ENCODE results near the gene SLITRK3. TPM values are rescaled to one million over a fixed set of nuclear protein-coding genes. Genes with fewer than 3 reads are reported as not detected.

The SLITRK3 gene
- total RNA-seq, 1 experiment from 2014 or later = not detected

DNA sequence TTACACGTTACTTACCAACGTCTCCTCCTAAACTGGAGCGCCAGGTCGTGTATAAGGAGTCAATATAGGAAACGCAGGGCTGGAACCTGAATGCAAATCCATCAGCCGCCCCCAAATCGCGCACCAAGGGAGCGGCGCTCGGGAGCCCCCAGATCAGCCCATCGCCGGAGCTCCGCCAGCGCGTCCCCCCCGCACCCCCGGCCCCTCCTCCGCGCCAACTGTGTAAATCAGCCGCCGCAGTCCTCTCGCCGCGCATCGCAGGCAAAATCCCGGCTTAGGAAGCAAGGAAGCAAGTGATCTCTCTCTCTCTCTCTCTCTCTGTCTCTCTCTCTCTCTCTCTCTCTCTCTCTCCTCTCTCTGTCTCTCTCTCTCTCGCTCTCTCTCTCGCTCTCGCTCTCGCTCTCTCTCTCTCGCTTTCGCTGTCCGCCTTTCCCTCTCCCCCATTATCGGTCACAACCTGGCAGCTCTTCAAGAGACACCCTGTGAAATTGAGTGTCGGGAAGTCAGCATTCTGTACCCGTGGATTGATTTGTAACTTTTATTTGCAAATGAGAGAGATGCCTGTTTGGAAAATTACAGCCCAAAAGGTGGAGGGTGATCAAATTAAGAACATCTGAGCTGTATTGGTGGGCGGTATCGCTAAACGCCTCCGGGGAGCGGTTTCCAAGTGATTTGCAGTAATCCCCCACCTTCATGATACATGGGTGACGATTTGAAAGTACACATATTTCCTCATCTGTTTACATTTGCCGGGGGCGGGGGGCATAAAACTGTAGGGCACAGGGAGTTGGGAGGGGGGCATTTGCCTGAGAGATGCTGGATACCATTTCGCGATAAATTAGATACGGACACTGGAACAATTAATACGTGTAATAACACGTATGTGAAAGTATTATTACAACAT lies 645 bp upstream of the SLITRK3 start:
- H3K27ac ChIP-seq = no peak overlapping the region
- no peak for DNase-seq (ENCODE audit: low read depth in 1 of 2, low spot score in 2 of 2)
- no peaks in the 10 kb centered on the region for H3K9me3 ChIP-seq (replicated peaks)
- no peaks in the 10 kb centered on the region for H3K36me3 ChIP-seq
- no peaks in the 10 kb centered on the region for H3K27me3 ChIP-seq (replicated peaks)
- H3K4me3 ChIP-seq = no peak overlapping the region
- no peaks in the 10 kb centered on the region for H3K4me1 ChIP-seq (replicated peaks)

DNA sequence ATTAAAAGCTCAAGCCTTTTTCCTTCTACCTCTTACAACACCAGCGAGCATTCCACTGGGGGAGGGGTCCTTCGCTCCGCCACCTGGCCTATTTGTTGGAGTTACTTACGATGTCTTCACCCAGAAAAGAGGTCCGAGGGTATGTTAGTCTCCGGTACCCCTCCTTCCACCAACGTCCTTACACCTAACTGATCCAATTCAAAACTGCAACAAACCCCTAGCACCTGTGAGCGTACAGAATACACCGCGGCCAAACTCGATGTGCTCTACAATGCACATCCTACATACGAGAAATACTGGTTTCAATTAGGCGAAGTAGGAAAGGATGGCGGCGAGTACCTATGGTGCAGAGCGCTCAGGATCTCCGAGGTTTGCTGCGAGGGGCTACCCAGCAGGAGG lies 944 bp downstream of the SLITRK3 start:
- no peak for DNase-seq (ENCODE audit: low read depth in 1 of 2, low spot score in 2 of 2)
- H3K9me3 ChIP-seq (replicated peaks) = no peaks in the 10 kb centered on the region
- no peak overlapping the region for H3K27ac ChIP-seq
- H3K36me3 ChIP-seq = no peaks in the 10 kb centered on the region
- no peaks in the 10 kb centered on the region for H3K4me1 ChIP-seq (replicated peaks)
- H3K27me3 ChIP-seq (replicated peaks) = no peaks in the 10 kb centered on the region
- no peak overlapping the region for H3K4me3 ChIP-seq

DNA sequence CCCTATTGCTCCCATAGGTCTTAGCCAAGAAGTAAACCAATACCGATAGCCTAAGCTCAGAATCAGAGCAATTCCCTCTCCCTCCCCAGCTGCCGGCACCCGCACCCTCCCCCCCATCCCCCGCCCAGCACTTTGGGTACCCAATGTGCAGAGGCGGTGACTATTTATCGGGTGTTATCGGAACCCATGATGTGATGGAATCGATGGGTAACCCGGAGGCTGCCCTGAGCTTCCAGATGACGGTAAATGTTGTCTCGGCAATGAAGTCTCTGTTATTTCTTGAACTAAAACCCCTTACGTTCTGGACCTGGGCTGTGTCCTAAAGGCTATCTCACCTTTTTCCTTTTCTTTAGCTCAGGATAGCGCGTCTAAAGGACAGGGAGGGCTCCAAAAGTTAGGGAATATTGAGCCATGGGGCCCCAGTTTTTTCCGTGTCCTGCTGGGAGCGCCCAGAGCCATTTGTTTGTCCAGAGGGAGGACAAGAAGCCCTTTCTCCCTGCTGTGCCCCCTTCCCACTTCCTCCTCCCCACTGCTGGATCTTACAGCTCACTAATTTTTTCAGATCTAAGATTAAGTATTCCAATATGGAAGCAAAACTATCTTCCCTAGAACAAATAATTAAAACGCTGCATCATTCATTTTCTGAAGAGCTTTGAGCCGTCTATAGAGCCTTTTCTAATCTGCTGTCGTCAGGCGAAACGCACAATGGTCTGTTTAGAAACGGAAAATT lies 1.5 kb downstream of the SLITRK3 start:
- Histone ChIP-seq H3K36me3 (no peaks in the 10 kb centered on the region), H3K27ac (no peak overlapping the region), H3K9me3 (replicated peaks) (no peaks in the 10 kb centered on the region), H3K4me1 (replicated peaks) (no peaks in the 10 kb centered on the region), H3K27me3 (replicated peaks) (no peaks in the 10 kb centered on the region), H3K4me3 (no peak overlapping the region)
- DNase-seq (ENCODE audit: low read depth in 1 of 2, low spot score in 2 of 2) = no peak

DNA sequence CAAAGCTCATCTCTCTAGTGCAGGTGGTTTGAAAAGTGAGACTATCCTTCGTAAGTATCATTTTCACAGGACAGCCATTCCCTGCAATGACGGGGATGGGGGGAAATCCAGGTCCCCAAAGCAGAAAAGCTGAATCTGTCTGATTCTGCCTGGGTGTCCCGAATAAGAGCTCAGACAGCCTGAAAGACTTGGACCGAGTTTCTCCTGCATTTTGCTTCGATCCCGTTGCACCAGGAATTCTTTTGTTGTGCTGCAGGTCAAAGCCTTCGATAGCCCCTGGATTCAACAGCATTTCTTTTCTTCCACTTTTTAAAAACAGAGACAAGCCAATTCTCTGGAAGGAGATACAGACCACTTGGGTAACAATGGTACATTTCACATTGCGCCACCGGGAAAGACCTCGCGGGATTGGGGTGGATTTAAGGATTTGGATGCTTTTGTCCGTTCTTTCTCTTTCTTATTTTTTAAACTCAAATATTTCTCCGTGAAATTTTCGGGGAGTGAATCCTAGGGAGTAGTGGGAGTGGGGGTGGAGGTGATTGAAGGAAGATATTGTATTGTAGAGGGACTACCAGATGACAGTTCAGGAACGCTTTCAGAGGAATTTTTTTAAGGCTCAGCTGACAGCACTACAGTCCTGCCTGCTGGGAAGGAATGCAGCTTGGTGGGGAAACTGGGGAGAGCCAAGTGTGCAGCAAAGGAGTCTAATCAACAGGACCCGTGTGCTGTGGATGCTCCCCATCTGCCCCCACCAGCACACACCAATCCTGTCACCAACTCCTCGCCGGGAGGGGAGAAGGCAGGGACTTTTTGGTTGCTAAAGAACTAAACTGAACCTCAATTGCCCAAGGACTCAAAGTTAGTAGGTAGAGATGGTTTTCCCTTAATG lies 2.6 kb downstream of the SLITRK3 start:
- Histone ChIP-seq H3K9me3 (replicated peaks) (no peaks in the 10 kb centered on the region), H3K4me3 (no peak overlapping the region), H3K27me3 (replicated peaks) (no peaks in the 10 kb centered on the region), H3K4me1 (replicated peaks) (no peaks in the 10 kb centered on the region), H3K27ac (no peak overlapping the region), H3K36me3 (no peaks in the 10 kb centered on the region)
- DNase-seq (ENCODE audit: low read depth in 1 of 2, low spot score in 2 of 2) = no peak

DNA sequence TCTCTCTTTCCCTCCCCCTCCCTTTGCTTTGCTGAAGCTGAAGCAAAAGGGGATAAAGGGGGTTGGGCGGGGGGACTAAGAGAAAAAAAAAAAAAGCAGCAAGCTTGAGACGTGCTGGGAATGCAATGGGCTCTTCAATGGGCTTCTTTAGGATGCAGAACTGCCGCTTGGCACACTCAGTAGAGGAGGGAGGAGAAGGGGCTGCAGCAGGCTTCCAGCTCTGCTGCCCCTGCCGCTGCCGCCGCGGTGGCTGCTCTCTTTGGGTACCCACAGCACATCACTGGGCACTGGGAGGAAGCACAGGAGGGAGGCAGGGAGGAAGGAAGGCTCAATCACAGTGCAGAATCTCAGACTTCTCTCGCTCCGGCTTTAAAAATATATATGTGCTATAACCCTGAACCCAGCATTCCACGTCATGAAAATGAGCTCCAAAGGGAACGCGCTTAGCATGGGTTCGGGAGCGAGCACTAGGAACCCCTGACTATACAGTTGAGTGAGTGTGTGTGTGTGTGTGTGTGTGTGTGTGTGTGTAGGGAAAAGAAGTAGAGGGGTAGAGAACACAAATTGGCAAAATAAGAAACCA lies 3.5 kb downstream of the SLITRK3 start:
- no peak overlapping the region for H3K27ac ChIP-seq
- DNase-seq (ENCODE audit: low read depth in 1 of 2, low spot score in 2 of 2) = no peak
- H3K36me3 ChIP-seq = no peaks in the 10 kb centered on the region
- no peak overlapping the region for H3K4me3 ChIP-seq
- H3K4me1 ChIP-seq (replicated peaks) = no peaks in the 10 kb centered on the region
- H3K9me3 ChIP-seq (replicated peaks) = no peaks in the 10 kb centered on the region
- no peaks in the 10 kb centered on the region for H3K27me3 ChIP-seq (replicated peaks)

DNA sequence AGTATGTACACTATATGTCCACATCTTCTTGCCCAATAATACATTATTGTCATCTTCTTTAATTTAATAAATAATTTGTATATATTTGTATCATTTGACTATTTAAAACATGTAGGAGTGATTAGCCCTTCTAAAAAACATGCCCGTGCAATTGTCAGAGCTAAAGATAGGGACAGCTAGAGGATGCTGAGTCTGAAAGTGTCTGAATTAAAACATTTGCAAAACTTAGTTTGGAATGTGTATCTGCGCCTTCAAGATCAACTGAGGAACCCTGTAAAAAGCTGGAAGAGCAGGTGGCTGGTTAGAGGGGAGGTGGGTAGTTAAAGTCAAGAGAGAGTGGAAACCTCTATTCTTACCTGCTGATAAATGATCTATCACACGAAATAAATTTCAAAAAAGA lies 4.7 kb downstream of the SLITRK3 start:
- Histone ChIP-seq H3K9me3 (replicated peaks) (no peaks in the 10 kb centered on the region), H3K36me3 (no peaks in the 10 kb centered on the region), H3K4me3 (no peak overlapping the region), H3K27ac (no peak overlapping the region), H3K4me1 (replicated peaks) (no peaks in the 10 kb centered on the region), H3K27me3 (replicated peaks) (no peaks in the 10 kb centered on the region)
- DNase-seq (ENCODE audit: low read depth in 1 of 2, low spot score in 2 of 2) = no peak

DNA sequence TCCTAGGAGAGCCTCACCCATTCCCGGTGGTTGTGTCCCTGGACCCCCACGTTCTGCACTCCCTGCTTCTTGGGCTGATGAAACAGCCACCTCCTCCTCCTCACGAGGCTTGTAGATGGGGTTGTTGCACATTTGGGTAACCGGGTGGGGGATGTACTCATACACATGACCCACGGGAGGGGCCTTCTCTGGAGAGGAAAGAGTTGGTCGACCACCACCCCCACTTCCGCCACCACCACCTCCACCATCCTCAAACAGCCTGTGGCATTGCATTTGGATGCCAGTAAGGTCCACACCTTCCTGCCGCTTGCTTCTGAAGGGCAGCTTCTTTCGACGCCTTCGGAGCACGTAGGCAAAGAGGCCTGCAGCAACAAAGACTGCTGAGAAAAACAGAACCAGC lies 7.7 kb downstream of the SLITRK3 start:
- H3K27me3 ChIP-seq (replicated peaks) = no peaks in the 10 kb centered on the region
- no peak for DNase-seq (ENCODE audit: low read depth in 1 of 2, low spot score in 2 of 2)
- H3K9me3 ChIP-seq (replicated peaks) = no peaks in the 10 kb centered on the region
- H3K4me1 ChIP-seq (replicated peaks) = no peaks in the 10 kb centered on the region
- H3K36me3 ChIP-seq = no peaks in the 10 kb centered on the region
- H3K4me3 ChIP-seq = no peak overlapping the region
- H3K27ac ChIP-seq = no peak overlapping the region

DNA sequence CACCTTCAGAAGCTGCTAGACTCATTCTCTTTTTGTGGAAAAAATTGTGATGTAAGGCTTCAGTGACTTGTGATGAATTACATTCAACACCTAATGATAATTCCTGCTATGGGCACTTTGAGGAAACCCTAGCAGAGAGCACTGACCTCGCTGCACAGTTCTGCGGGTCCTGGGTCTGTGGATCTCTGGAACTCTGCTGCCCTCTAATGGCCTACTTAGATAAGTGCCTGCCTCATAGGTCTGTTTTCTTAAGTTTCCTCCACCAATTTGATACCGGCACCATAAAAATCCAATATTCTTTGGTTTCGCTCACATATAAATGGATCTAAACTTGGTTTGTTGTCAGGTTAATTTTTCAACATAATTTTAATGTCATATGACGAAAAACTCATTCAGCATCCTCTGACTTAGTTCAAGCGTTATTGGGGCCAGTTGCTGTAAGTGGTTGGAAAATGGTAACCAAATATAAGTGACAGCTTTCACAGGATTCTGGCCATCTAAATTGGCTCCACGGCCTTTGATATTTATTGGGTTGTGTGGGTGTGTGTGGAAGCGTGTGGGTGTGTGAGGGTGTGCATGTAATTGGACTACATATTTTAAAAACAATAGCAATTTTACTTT lies 10.4 kb downstream of the SLITRK3 start:
- H3K9me3 ChIP-seq (replicated peaks) = no peaks in the 10 kb centered on the region
- no peak overlapping the region for H3K27ac ChIP-seq
- no peaks in the 10 kb centered on the region for H3K36me3 ChIP-seq
- peak; percentile 2 to 41 for DNase-seq (ENCODE audit: low read depth in 1 of 2, low spot score in 2 of 2)
- H3K4me3 ChIP-seq = no peak overlapping the region
- no peaks in the 10 kb centered on the region for H3K27me3 ChIP-seq (replicated peaks)
- no peaks in the 10 kb centered on the region for H3K4me1 ChIP-seq (replicated peaks)

DNA sequence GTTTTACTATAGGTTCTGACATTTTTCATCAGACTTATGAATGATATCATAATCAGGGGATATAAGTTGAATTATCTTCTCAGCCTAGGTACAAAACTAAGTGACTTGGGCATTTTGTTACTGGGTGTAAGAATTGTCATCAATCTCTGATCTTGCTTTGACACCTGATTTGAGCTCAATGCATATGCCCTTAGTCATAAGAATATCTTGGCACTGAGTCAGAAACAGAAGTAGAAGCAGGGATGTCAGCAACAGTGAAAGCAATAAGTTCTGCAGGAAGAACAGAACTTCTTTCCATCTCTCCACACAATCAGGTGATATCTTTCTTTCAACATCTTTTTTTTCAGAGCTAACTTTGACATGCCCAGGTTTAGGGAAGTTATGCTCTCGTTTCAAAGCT lies 14.6 kb downstream of the SLITRK3 start:
- Histone ChIP-seq H3K27me3 (replicated peaks) (no peaks in the 10 kb centered on the region), H3K36me3 (no peaks in the 10 kb centered on the region), H3K4me1 (replicated peaks) (no peaks in the 10 kb centered on the region), H3K9me3 (replicated peaks) (no peaks in the 10 kb centered on the region), H3K27ac (no peak overlapping the region), H3K4me3 (no peak overlapping the region)
- DNase-seq (ENCODE audit: low read depth in 1 of 2, low spot score in 2 of 2) = no peak

DNA sequence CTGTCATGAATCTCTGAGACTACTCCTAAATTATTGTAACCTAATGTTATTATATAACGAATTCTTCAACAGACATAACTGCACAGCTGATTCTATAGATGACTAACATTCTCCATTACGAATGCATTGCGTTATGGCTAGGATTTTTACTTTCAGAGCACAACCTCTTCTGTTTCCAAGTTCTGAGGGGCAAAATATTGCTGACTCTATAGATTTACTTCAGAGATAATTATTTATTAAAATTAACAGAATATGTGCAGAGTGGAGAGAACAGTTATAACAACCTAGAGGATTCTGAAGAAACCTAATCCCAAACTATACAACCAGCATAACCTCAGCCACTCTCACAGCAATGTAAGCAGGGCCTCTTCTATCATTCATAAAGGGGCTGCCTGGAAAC lies 25.9 kb downstream of the SLITRK3 start:
- Histone ChIP-seq H3K27ac (no peak overlapping the region), H3K27me3 (replicated peaks) (no peaks in the 10 kb centered on the region), H3K9me3 (replicated peaks) (no peaks in the 10 kb centered on the region), H3K4me1 (replicated peaks) (no peaks in the 10 kb centered on the region), H3K36me3 (no peaks in the 10 kb centered on the region), H3K4me3 (no peak overlapping the region)
- no peak for DNase-seq (ENCODE audit: low read depth in 1 of 2, low spot score in 2 of 2)

DNA sequence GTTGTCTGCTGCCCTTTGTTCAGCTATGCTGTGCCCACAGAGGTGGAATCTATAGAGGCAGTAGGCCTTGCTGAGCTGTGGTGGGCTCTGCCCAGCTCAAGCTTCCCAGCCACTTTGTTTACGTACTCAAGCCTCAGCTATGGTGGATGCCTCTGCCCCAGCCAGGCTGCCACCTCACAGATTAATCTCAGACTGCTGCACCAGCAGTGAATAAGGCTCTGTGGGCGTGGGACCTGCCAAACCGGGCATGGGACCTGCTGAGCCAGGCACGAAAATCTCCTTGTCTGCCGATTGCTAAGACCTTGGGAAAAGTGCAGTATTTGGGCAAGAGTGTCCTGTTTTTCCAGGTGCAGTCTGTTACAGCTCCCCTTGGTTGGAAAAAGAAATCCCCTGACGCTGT lies 26.8 kb downstream of the SLITRK3 start:
- H3K27ac ChIP-seq = no peak overlapping the region
- DNase-seq (ENCODE audit: low read depth in 1 of 2, low spot score in 2 of 2) = no peak
- no peaks in the 10 kb centered on the region for H3K36me3 ChIP-seq
- no peaks in the 10 kb centered on the region for H3K9me3 ChIP-seq (replicated peaks)
- H3K27me3 ChIP-seq (replicated peaks) = no peaks in the 10 kb centered on the region
- no peaks in the 10 kb centered on the region for H3K4me1 ChIP-seq (replicated peaks)
- H3K4me3 ChIP-seq = no peak overlapping the region

DNA sequence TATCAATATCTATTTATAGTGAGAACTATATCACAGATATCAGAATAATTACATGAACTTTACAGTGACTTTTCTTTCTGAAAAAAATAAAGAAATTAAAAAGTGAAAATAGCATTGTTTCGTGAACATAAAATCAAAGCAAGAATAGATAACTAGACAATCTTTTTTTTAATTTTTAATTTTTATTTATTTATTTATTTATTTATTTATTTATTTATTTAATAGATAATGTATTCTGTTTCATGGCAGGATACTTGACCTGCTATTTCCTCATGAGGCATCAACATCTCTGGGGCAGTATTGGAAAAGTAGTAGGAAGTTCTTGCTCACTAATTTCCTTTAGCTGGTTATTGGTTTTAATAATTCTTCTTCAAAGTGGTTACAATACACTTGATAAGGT lies 33.3 kb downstream of the SLITRK3 start:
- H3K4me1 ChIP-seq (replicated peaks) = no peaks in the 10 kb centered on the region
- H3K9me3 ChIP-seq (replicated peaks) = no peaks in the 10 kb centered on the region
- DNase-seq (ENCODE audit: low read depth in 1 of 2, low spot score in 2 of 2) = no peak
- H3K27ac ChIP-seq = no peak overlapping the region
- no peaks in the 10 kb centered on the region for H3K36me3 ChIP-seq
- no peaks in the 10 kb centered on the region for H3K27me3 ChIP-seq (replicated peaks)
- H3K4me3 ChIP-seq = no peak overlapping the region

DNA sequence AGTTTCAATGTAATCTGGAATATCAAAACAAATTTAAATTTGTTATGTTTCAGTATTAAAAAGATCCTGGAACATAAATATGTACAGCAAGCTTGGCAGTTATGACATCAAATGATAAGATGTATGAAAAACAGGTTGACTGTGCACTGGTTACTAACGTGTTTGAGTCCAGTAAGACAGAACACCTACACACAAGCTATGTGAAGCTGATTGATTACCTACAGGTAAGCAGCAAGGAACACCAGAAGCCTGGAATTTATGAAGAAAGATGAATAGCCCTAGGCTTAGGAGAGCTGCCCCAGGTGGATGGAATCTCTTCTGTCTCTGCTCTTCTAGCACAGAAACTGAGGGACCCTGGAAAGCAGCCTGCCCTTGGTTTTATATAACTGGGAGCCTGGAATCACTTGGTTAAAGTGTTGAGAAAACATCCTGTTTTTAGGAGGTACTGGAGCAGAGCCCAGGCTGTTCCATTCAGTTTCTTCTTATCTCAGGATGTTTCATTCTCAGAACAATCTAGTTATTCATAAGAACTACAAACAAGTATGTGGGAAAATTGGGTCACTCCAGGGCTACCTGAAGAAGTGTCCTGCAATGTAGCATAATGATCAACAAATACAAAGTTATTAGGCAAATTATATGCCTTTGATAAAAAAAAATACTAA lies 36.3 kb downstream of the SLITRK3 start:
- Histone ChIP-seq H3K36me3 (no peaks in the 10 kb centered on the region), H3K27me3 (replicated peaks) (no peaks in the 10 kb centered on the region), H3K4me1 (replicated peaks) (no peaks in the 10 kb centered on the region), H3K4me3 (no peak overlapping the region), H3K27ac (no peak overlapping the region), H3K9me3 (replicated peaks) (no peaks in the 10 kb centered on the region)
- no peak for DNase-seq (ENCODE audit: low read depth in 1 of 2, low spot score in 2 of 2)
